Measurements from ENCODE around the gene COBLL1. TPM values are rescaled to one million over a fixed set of nuclear protein-coding genes. Genes with fewer than 3 reads are reported as not detected.
A peak's percentile ranks its signal among the peaks of the same experiment; 100 is the strongest.

COBLL1 gene
- total RNA-seq, 1 donor from 2014 or later, result 10.5 TPM

DNA sequence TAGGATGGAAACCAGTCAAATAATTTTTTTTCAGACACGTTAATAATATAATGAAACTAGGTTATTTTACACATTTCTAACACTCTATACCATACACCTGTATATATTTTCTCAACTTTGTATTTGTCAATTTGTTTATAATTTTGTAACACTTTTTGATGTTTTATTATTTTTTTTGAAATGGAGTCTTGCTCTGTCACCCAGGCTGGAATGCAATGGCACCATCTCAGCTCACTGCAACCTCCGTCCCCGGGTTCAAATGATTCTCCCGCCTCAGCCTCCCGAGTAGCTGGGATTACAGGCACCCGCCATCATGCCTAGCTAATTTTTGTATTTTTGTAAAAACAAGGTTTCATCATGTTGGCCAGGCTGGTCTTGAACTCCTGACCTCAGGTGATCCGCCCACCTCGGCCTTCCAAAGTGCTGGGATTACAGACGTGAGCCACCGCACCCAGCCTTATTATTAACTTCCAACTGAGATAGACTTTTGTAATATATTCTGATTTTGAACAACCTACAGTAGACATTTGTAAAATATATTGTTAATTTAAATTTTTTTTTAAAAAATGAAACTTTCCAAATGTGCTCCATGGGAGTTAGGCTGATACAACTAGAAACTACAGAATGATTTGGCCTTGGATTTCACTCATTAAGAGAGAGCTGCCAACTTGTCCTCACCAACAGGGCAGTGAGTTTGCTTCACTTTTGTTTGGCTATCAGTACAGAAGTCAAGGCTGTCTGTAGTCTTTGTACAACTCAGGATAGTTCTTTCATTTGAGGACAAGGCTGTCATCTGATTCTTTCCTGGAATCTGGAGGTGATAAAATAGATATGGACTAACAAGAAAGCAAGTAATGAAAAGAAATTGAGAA lies 33.9 kb upstream of the COBLL1 start:
- H3K36me3 ChIP-seq (ENCODE audit: control insufficient read depth, insufficient read depth, low read length), result no peaks in the 10 kb centered on the region
- no peak for FAIRE-seq

DNA sequence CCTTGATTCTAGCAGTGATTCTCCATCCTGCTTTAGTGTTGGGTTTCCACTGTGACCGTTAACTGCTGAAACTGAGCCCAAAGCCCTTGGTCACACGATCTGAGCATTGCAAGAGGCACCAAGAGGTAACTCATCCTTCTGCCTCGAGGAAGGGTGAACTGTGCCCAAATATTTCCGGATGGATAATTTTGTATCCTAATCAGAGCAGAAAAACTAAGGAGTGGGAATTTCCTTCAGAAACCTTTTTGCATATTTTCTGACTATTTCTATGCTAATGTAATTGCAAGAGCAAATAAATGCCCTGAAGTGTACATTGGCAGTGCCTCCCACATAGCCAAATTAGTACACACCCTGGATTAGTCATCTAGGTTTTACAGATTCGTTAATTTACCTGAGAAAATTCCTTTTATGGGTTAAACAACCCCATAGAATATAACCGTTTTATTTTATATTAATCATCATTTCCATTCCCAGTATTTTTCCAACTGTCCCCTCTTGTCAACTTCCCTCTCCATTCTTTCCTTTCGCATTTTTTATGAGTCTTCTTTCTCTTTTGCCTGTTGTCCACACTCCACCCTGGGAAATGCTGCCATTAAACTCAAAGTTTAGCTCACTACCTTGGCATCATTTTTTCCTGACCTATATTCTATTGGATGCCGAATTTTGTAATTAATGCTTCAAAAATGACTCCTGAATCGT lies 31.7 kb upstream of the COBLL1 start:
- H3K36me3 ChIP-seq (ENCODE audit: control insufficient read depth, insufficient read depth, low read length), result no peaks in the 10 kb centered on the region
- FAIRE-seq (no peak), DNase-seq (ENCODE audit: low read depth) (peak; percentile 44)
- no peak overlapping the region for H3K4me3 ChIP-seq (ENCODE audit: low read depth, low read length)
- no peaks in the 10 kb centered on the region for H3K27me3 ChIP-seq (ENCODE audit: control insufficient read depth, insufficient read depth, low read length)
- TF ChIP-seq, protein P1, sequence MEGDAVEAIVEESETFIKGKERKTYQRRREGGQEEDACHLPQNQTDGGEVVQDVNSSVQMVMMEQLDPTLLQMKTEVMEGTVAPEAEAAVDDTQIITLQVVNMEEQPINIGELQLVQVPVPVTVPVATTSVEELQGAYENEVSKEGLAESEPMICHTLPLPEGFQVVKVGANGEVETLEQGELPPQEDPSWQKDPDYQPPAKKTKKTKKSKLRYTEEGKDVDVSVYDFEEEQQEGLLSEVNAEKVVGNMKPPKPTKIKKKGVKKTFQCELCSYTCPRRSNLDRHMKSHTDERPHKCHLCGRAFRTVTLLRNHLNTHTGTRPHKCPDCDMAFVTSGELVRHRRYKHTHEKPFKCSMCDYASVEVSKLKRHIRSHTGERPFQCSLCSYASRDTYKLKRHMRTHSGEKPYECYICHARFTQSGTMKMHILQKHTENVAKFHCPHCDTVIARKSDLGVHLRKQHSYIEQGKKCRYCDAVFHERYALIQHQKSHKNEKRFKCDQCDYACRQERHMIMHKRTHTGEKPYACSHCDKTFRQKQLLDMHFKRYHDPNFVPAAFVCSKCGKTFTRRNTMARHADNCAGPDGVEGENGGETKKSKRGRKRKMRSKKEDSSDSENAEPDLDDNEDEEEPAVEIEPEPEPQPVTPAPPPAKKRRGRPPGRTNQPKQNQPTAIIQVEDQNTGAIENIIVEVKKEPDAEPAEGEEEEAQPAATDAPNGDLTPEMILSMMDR (IDR thresholded peaks at IDR 0.05; ENCODE audit: insufficient read depth, low read length, severe bottlenecking), result no peak

More for the DNA sequence above, 33.9 kb upstream of the COBLL1 start:
- Histone ChIP-seq H3K27me3 (ENCODE audit: control insufficient read depth, insufficient read depth, low read length) (no peaks in the 10 kb centered on the region), H3K4me3 (ENCODE audit: low read depth, low read length) (no peak overlapping the region)
- TF ChIP-seq, protein P1 (IDR thresholded peaks at IDR 0.05; ENCODE audit: insufficient read depth, low read length, severe bottlenecking), result no peak
- DNase-seq (ENCODE audit: low read depth), result no peak

DNA sequence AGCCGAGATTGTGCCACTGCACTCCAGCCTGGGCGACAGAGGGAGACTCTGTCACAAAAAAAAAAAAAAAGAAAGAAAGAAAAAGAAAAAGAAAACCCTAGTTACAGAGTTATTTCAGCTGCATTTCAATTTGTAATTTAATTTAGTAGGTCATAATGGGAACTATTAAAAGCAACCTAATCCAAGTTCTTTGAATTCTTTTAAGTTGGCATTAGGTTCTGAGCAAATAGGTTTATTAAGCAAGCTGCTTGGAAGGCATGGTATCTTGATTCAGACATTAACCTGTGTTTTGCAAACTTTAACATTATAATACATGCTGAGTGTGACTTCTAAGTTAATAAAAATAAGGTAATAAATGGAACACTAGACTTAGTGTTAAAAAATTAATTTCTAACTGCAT lies 29.8 kb upstream of the COBLL1 start:
- no peak for FAIRE-seq

DNA sequence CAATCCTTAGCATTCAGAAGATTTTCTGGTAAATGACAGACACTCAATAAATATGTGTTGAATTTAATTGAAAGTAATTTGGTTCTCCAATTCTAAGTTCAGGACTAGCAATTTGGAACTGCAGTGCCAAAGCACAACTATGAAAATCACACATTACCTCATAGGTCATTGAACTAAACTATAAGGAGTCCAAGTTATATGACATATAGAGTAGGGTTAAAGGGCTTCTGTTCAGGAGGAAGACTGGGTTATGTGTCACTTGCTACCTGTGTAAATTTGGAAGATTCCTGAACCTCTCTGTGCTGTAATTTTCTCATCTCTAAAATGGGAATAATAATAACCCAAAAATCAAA lies 27.8 kb upstream of the COBLL1 start:
- no peak for FAIRE-seq
- H3K27me3 ChIP-seq (ENCODE audit: control insufficient read depth, insufficient read depth, low read length), result no peaks in the 10 kb centered on the region
- no peak overlapping the region for H3K4me3 ChIP-seq (ENCODE audit: low read depth, low read length)
- no peak for DNase-seq (ENCODE audit: low read depth)
- TF ChIP-seq, protein P1 (IDR thresholded peaks at IDR 0.05; ENCODE audit: insufficient read depth, low read length, severe bottlenecking), result no peak
- no peaks in the 10 kb centered on the region for H3K36me3 ChIP-seq (ENCODE audit: control insufficient read depth, insufficient read depth, low read length)

More for the DNA sequence above, 29.8 kb upstream of the COBLL1 start:
- no peak for DNase-seq (ENCODE audit: low read depth)
- H3K4me3 ChIP-seq (ENCODE audit: low read depth, low read length), result no peak overlapping the region
- no peaks in the 10 kb centered on the region for H3K36me3 ChIP-seq (ENCODE audit: control insufficient read depth, insufficient read depth, low read length)
- TF ChIP-seq, protein P1 (IDR thresholded peaks at IDR 0.05; ENCODE audit: insufficient read depth, low read length, severe bottlenecking), result no peak
- H3K27me3 ChIP-seq (ENCODE audit: control insufficient read depth, insufficient read depth, low read length), result no peaks in the 10 kb centered on the region

DNA sequence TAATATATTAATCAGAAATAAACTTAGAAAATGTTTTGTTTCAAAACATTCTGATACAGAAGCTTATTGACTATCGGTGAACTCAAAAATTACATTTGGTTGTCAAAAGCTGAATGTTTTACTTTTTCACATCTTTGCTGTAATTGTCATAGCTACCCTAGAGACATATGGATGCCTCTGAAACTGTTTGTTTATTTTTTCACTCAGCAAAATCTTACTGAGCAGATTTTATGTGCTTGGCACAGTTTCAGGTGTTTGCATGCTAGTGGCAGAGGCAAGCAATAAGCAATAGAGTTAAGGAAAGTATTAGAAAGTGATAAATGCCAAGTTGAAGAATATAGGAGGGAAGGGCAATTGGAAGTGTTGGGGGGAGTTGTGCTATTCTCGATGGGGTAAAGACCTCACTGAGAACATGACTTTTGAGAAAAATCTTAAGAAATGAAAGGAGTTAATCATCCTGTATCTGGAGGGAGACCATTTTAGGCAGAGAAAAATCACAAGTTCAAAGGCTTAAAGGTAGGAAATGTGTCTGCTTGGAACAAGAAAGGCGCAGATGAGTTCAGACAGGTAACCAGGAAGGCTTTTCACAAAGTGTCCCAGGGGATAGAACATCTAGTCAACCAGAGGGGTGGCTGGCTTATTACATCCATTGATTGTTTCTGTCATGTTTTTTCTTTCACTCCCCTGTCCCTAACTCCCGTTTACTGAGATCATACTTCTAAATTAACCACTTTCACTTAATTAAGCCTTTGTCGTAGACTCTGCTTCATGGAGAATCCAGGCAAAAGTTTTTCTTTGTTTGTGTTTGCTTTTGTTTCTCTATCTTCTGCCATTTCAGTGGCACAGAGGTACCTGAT lies 27.2 kb upstream of the COBLL1 start:
- DNase-seq (ENCODE audit: low read depth) (no peak), FAIRE-seq (no peak)
- H3K27me3 ChIP-seq (ENCODE audit: control insufficient read depth, insufficient read depth, low read length), result no peaks in the 10 kb centered on the region
- TF ChIP-seq, protein P1 (IDR thresholded peaks at IDR 0.05; ENCODE audit: insufficient read depth, low read length, severe bottlenecking), result no peak
- H3K4me3 ChIP-seq (ENCODE audit: low read depth, low read length), result no peak overlapping the region
- H3K36me3 ChIP-seq (ENCODE audit: control insufficient read depth, insufficient read depth, low read length), result no peaks in the 10 kb centered on the region
